Placental epithelial cell (primary cell): ENCODE measurements around the gene SLC25A43. TPM values are rescaled to one million over a fixed set of nuclear protein-coding genes. Genes with fewer than 3 reads are reported as not detected.

Experiments
- small RNA-seq: library from RNA; depleted of rRNA; stranded (forward); fragments of <200 nt; gene quantifications from one replicate; pipeline ENCODE3, GENCODE V24; 2012
- total RNA-seq: library from RNA; depleted of rRNA; stranded (reverse); fragments of >200 nt; gene quantifications from 2 replicates; pipeline ENCODE4 v1.2.3, GENCODE V29; 2012

SLC25A43 gene
- 6.7 and 8.1 TPM in 2 replicates for total RNA-seq

GRCh38 chrX:119398974-119399771 is at the start of gene SLC25A43:
Gene SLC25A43, plus strand, starts transcription at chrX:119399336. Its CDS starts 68 bp downstream, at chrX:119399404.

GRCh38 chrX:119467842-119468550 is 68.9 kb downstream of the SLC25A43 start, which contains the start of gene SLC25A5:
Gene SLC25A5, plus strand, starts transcription at chrX:119468444. Its CDS starts 72 bp downstream, at chrX:119468516.

Small RNA genes lying within 50 kb of the gene (small RNA-seq; reads per million reads assigned to genes)
- gene RNU1-67P (6.0 reads per million, percentile 93 among the genes with 10 or more reads in this experiment), gene RNY3P16 (0.14 reads per million)

Other genes with a start within 250 kb of the SLC25A43 start
- 120 and 137 TPM in 2 replicates for gene PGRMC1, start 163.1 kb upstream of the SLC25A43 start, total RNA-seq
- 84.4 and 193 TPM in 2 replicates for gene SLC25A5, start 69.1 kb downstream of the SLC25A43 start, total RNA-seq
- 21.0 and 33.8 TPM in 2 replicates for gene STEEP1, start 166.1 kb downstream of the SLC25A43 start, total RNA-seq
- gene UBE2A, start 175.2 kb downstream of the SLC25A43 start, total RNA-seq, result 24.7 and 41.1 TPM in 2 replicates
- 2.8 and 3.5 TPM in 2 replicates for gene NKRF, start 207.1 kb downstream of the SLC25A43 start, total RNA-seq